H1 (cell line): ENCODE results near the gene GSG1L. TPM values are rescaled to one million over a fixed set of nuclear protein-coding genes. Genes with fewer than 3 reads are reported as not detected.

ENCODE experiments used
- CTCF ChIA-PET: fragments of 300-600 bp; sonication (Branson Sonifier 250); formaldehyde crosslinking; loops from one replicate; lab custom pipeline; 2021; ENCODE audit not compliant: partially characterized antibody; lab: Charles Lee
- POLR2A ChIA-PET: fragments of 300-600 bp; sonication (Branson Sonifier 250); formaldehyde crosslinking; loops from one replicate; lab custom pipeline; 2021; ENCODE audit warnings: inconsistent platforms; ENCODE audit not compliant: partially characterized antibody; lab: Charles Lee
- DNase-seq, 2 experiments: peaks; one replicate each; pipeline versions ENCODE4 v3.0.0 to v3.0.0-alpha.2; 2010 to 2022; ENCODE audit warnings: low spot score in 2 of 2, low read depth in 1 of 2, mixed read lengths in 1 of 2
- FAIRE-seq: peaks from 2 replicates; lab custom pipeline; 2011; peaks lifted over from hg19 to GRCh38; lab: Jason Lieb, UNC
- H2AFZ ChIP-seq: 2 replicates; pipeline ENCODE4 v1.8.1; 2012; ENCODE audit warnings: low read length, inconsistent platforms
- H2AK5ac ChIP-seq: 2 replicates; pipeline ENCODE4 v1.6.1; 2013; ENCODE audit warnings: low read depth, low read length
- H2BK120ac ChIP-seq: replicated peaks from 2 replicates; pipeline ENCODE3; 2013; ENCODE audit warnings: low read depth, low read length, inconsistent platforms
- H2BK12ac ChIP-seq: 2 replicates; pipeline ENCODE4 v1.6.1; 2013; ENCODE audit warnings: low read depth, low read length
- H2BK15ac ChIP-seq: 2 replicates; pipeline ENCODE4 v1.6.1; 2013; ENCODE audit warnings: low read length
- H2BK20ac ChIP-seq: 2 replicates; pipeline ENCODE4 v1.6.1; 2013; ENCODE audit warnings: low read length
- H2BK5ac ChIP-seq: 2 replicates; pipeline ENCODE4 v1.6.1; 2013; ENCODE audit warnings: low read depth, low read length
- H3K14ac ChIP-seq: 2 replicates; pipeline ENCODE4 v1.6.1; 2013; ENCODE audit warnings: inconsistent platforms; ENCODE audit not compliant: insufficient read length
- H3K18ac ChIP-seq: 2 replicates; pipeline ENCODE4 v1.6.1; 2013; ENCODE audit warnings: low read length; ENCODE audit errors: extremely low read depth
- H3K23ac ChIP-seq: 2 replicates; pipeline ENCODE4 v1.6.1; 2013; ENCODE audit warnings: inconsistent platforms; ENCODE audit not compliant: insufficient read length
- H3K23me2 ChIP-seq: 2 replicates; pipeline ENCODE4 v1.6.1; 2013; ENCODE audit warnings: low read depth, low read length
- H3K27ac ChIP-seq: 2 replicates; pipeline ENCODE4 v1.6.1; 2011; ENCODE audit warnings: low read depth, low read length, inconsistent platforms
- H3K27me3 ChIP-seq, 4 experiments: replicated peaks in 1 of 4; 1 replicate in 1 of 4; 2 replicates in 3 of 4; pipeline versions ENCODE4 v1.6.1 to v1.8.1; 2011 to 2013; ENCODE audit warnings: low read length in 3 of 4, mild to moderate bottlenecking in 3 of 4, inconsistent platforms in 2 of 4, mixed read lengths in 2 of 4, moderate library complexity in 1 of 4; ENCODE audit not compliant: control insufficient read depth in 3 of 4, insufficient read depth in 3 of 4; ENCODE audit errors: extremely low read depth in 1 of 4
- H3K36me3 ChIP-seq, 4 experiments: 2 replicates each; pipeline versions ENCODE4 v1.6.1 to v1.8.1; 2011 to 2013; ENCODE audit warnings: mild to moderate bottlenecking in 4 of 4, low read length in 3 of 4, moderate library complexity in 2 of 4, control low read depth in 1 of 4, inconsistent platforms in 1 of 4; ENCODE audit not compliant: insufficient read depth in 4 of 4, control insufficient read depth in 2 of 4
- H3K4ac ChIP-seq: replicated peaks from 2 replicates; pipeline ENCODE3; 2013; ENCODE audit warnings: low read length, low read depth, mixed read lengths, inconsistent platforms; ENCODE audit not compliant: insufficient read length
- H3K4me1 ChIP-seq, 4 experiments: replicated peaks in 1 of 4; 1 replicate in 1 of 4; 2 replicates in 3 of 4; pipeline versions ENCODE4 v1.6.1 to v1.8.1; 2011 to 2013; ENCODE audit warnings: low read length in 3 of 4, inconsistent platforms in 2 of 4, mixed read lengths in 1 of 4; ENCODE audit not compliant: insufficient read depth in 4 of 4, control insufficient read depth in 3 of 4
- H3K4me2 ChIP-seq, 2 experiments: 2 replicates each; pipeline versions ENCODE4 v1.6.1 to v1.8.1; 2011 to 2013; ENCODE audit warnings: low read depth in 2 of 2, low read length in 2 of 2, control low read depth in 1 of 2, inconsistent platforms in 1 of 2, mild to moderate bottlenecking in 1 of 2; ENCODE audit not compliant: insufficient read depth in 1 of 2
- H3K4me3 ChIP-seq, 4 experiments: fragments of 200-600, 300-600 bp in 1 of 4; sonication (generic), shearing (Covaris generic), sonication (Bioruptor Twin) in 1 of 4; 2 replicates each; pipeline versions ENCODE4 v1.5.1 to v1.8.1; 2011 to 2016; ENCODE audit warnings: low read length in 4 of 4, low read depth in 3 of 4, control low read depth in 2 of 4, inconsistent platforms in 2 of 4, mild to moderate bottlenecking in 2 of 4, mixed read lengths in 1 of 4, moderate library complexity in 1 of 4; ENCODE audit not compliant: insufficient read depth in 2 of 4; ENCODE audit errors: extremely low read depth in 1 of 4
- H3K56ac ChIP-seq: replicated peaks from 2 replicates; pipeline ENCODE3; 2013; ENCODE audit warnings: low read depth, mild to moderate bottlenecking, mixed read lengths, low read length, inconsistent platforms; ENCODE audit not compliant: insufficient read length
- H3K79me1 ChIP-seq: 2 replicates; pipeline ENCODE4 v1.6.1; 2013; ENCODE audit warnings: low read depth, low read length, control low read depth
- H3K79me2 ChIP-seq, 2 experiments: 2 replicates each; pipeline versions ENCODE4 v1.6.1 to v1.8.1; 2012 to 2013; ENCODE audit warnings: low read length in 2 of 2, mild to moderate bottlenecking in 2 of 2, inconsistent platforms in 1 of 2; ENCODE audit not compliant: insufficient read depth in 2 of 2, control insufficient read depth in 1 of 2
- H3K9ac ChIP-seq, 4 experiments: replicated peaks in 1 of 4; 1 replicate in 1 of 4; 2 replicates in 3 of 4; pipeline versions ENCODE4 v1.6.1 to v1.8.1; 2011 to 2013; ENCODE audit warnings: low read depth in 3 of 4, low read length in 3 of 4, control low read depth in 2 of 4, mild to moderate bottlenecking in 2 of 4, moderate library complexity in 2 of 4, inconsistent platforms in 1 of 4; ENCODE audit errors: extremely low read depth in 1 of 4
- H3K9me3 ChIP-seq, 2 experiments: 2 replicates each; pipeline versions ENCODE4 v1.6.1 to v1.8.1; 2012 to 2013; ENCODE audit warnings: mild to moderate bottlenecking in 2 of 2, moderate library complexity in 2 of 2, control low read depth in 1 of 2, inconsistent platforms in 1 of 2, low read depth in 1 of 2, low read length in 1 of 2, mixed read lengths in 1 of 2; ENCODE audit not compliant: insufficient read depth in 2 of 2
- H4K20me1 ChIP-seq, 2 experiments: replicated peaks in 1 of 2; 2 replicates each; pipeline versions ENCODE3 to v1.8.1; 2011 to 2013; ENCODE audit warnings: inconsistent platforms in 2 of 2, low read length in 2 of 2, mild to moderate bottlenecking in 1 of 2; ENCODE audit not compliant: insufficient read depth in 2 of 2, control insufficient read depth in 1 of 2
- H4K5ac ChIP-seq: 2 replicates; pipeline ENCODE4 v1.6.1; 2013; ENCODE audit warnings: low read length, low read depth, mixed read lengths, inconsistent platforms; ENCODE audit not compliant: insufficient read length
- H4K8ac ChIP-seq: 2 replicates; pipeline ENCODE4 v1.8.0; 2013; ENCODE audit warnings: mild to moderate bottlenecking, moderate library complexity, low read length, inconsistent platforms; ENCODE audit not compliant: insufficient read depth; ENCODE audit errors: extremely low read depth
- H4K91ac ChIP-seq: replicated peaks from 2 replicates; pipeline ENCODE3; 2013; ENCODE audit warnings: low read length, mixed read lengths, inconsistent platforms; ENCODE audit not compliant: insufficient read length
- CBX5 ChIP-seq: fragments of 300-800, 300-1000 bp; sonication (generic); IDR thresholded peaks from 2 replicates; pipeline ENCODE4 v1.7.1; 2016; ENCODE audit warnings: antibody characterized with exemption, low read length, low read depth
- CEBPB ChIP-seq: IDR thresholded peaks from 2 replicates; pipeline ENCODE4 v1.6.1; 2012; ENCODE audit warnings: low read depth, low read length
- CTBP2 ChIP-seq: IDR thresholded peaks from 2 replicates; pipeline ENCODE4 v1.7.0; 2011; ENCODE audit warnings: borderline replicate concordance, mild to moderate bottlenecking, moderate library complexity, mixed read lengths, low read length; ENCODE audit not compliant: insufficient read depth, insufficient read length
- GTF2F1 ChIP-seq: IDR thresholded peaks from 2 replicates; pipeline ENCODE4 v1.6.1; 2012; ENCODE audit warnings: low read depth, low read length, improper control_type of control experiment, borderline replicate concordance
- NRF1 ChIP-seq: IDR thresholded peaks from 2 replicates; pipeline ENCODE4 v1.6.1; 2011; ENCODE audit warnings: mild to moderate bottlenecking, low read depth, low read length, improper control_type of control experiment
- SIX5 ChIP-seq: IDR thresholded peaks from 2 replicates; pipeline ENCODE4 v1.6.1; 2011; ENCODE audit warnings: mild to moderate bottlenecking, low read depth, low read length
- TAF7 ChIP-seq: optimal IDR thresholded peaks from 2 replicates; pipeline ENCODE3; 2011; ENCODE audit warnings: low read depth, mild to moderate bottlenecking, inconsistent platforms, low read length, moderate library complexity, borderline replicate concordance
- WGBS, 2 experiments: shearing (Covaris generic) in 1 of 2; methylation state at CpG; one replicate each; pipeline versions ENCODE4 v1.1.6 to v1.1.7; 2013 to 2015; ENCODE audit warnings: low lambda C conversion rate in 2 of 2, mixed read lengths in 2 of 2, inconsistent platforms in 1 of 2, low coverage in 1 of 2, missing lambda C conversion rate in 1 of 2; ENCODE audit not compliant: insufficient replicate concordance in 2 of 2, insufficient coverage in 1 of 2, insufficient read length in 1 of 2; ENCODE audit errors: extremely low coverage in 1 of 2, missing lambda C conversion rate in 1 of 2; 5-methylcytosine and 5-hydroxymethylcytosine counted together
- polyA plus RNA-seq, 7 experiments: library from polyadenylated mRNA; depleted of rRNA in 3 of 7; stranded (reverse) in 5 of 7; unstranded in 2 of 7; fragments of >200 nt in 5 of 7; fragments of 200-250 nt in 2 of 7; gene quantifications; 1 replicate in 5 of 7; 2 replicates in 1 of 7; 4 replicates in 1 of 7; pipeline versions ENCODE4 v1.2.1 to v1.2.3, GENCODE V29; 2011 to 2013; ENCODE audit warnings: missing spikeins in 2 of 7, mixed read lengths in 2 of 7
- total RNA-seq: library from RNA; stranded (reverse); fragmentation: NEBNext Ultra II Directional; extraction: Animal tissue kit (Norgen Biotek cat#: 25700); gene quantifications from 2 replicates; pipeline ENCODE4 v1.2.1, GENCODE V29; 2021

The GSG1L gene
- total and polyA plus RNA-seq, 2 of the 8 experiments (the other 6 are each of a cell fraction or from before 2014, with no cell fraction given): 0.71 to 1.1 TPM

GRCh38 chr16:28061352-28062101, 2.0 kb downstream of the GSG1L start:
- no peak overlapping the region; the same call in 1 of the 2 replicates for H2AK5ac ChIP-seq
- H4K5ac ChIP-seq: no peak overlapping the region
- no peak overlapping the region for H3K27ac ChIP-seq
- peaks cover 23 to 49% (median 42%) of the 10 kb centered on the region in 4 experiments for H3K27me3 ChIP-seq
- H3K23ac ChIP-seq: no peak overlapping the region
- H3K23me2 ChIP-seq: peaks cover 10% of the 10 kb centered on the region; the same call in 1 of the 2 replicates
- CTCF ChIA-PET: interaction anchor here (0.8 to 2.2 kb wide), 7 partner anchors 9 to 422 kb away, joined by 3 to 9 read pairs (median 3); no protein-coding TSS in a partner anchor
- no peak overlapping the region for H2AFZ ChIP-seq
- H4K8ac ChIP-seq: no peak overlapping the region
- H3K4me1 ChIP-seq: peaks cover 0 to 3% (median under 1%) of the 10 kb centered on the region in 4 experiments; a peak in 3 of 7 replicates
- WGBS, 2 experiments: 75% methylated on average over 10 of the region's 10 CpGs; no CpG with 5 or more reads in 1 of the 2 experiments
- DNase-seq (no peak), FAIRE-seq (no peak)
- no peak overlapping the region for H3K14ac ChIP-seq
- H2BK5ac ChIP-seq: no peak overlapping the region
- no peaks in the 10 kb centered on the region for H3K79me1 ChIP-seq
- no peaks in the 10 kb centered on the region; a peak in 2 of 8 replicates for H3K36me3 ChIP-seq
- no peak overlapping the region for H3K9ac ChIP-seq
- no peak overlapping the region for H3K4me3 ChIP-seq
- H3K18ac ChIP-seq: no peak overlapping the region
- no peak overlapping the region for H4K91ac ChIP-seq
- H3K79me2 ChIP-seq: no peaks in the 10 kb centered on the region
- no peak overlapping the region for H2BK12ac ChIP-seq
- no peak overlapping the region; a peak in 1 of 4 replicates for H3K4me2 ChIP-seq
- no peak overlapping the region for H3K56ac ChIP-seq
- no peak overlapping the region for H2BK20ac ChIP-seq
- H3K4ac ChIP-seq: no peak overlapping the region
- no peak overlapping the region for H2BK15ac ChIP-seq
- POLR2A ChIA-PET: no interaction called here
- H3K9me3 ChIP-seq: no peaks in the 10 kb centered on the region
- no peaks in the 10 kb centered on the region for H4K20me1 ChIP-seq
- TF ChIP-seq CBX5: no peak
- no peak for TF ChIP-seq TAF7
- TF ChIP-seq GTF2F1: no peak
- TF ChIP-seq SIX5: no peak
- TF ChIP-seq CEBPB: no peak
- TF ChIP-seq NRF1: no peak
- TF ChIP-seq CTBP2: no peak
- no peak overlapping the region for H2BK120ac ChIP-seq
